Large intestine (tissue), 3 donors: Measurements from ENCODE around the gene AQP1. TPM values are rescaled to one million over a fixed set of nuclear protein-coding genes. Genes with fewer than 3 reads are reported as not detected.

Experiments used
- DNase-seq, 2 donors: peaks; one replicate each; pipeline versions ENCODE4 v3.0.0 to v3.0.0-alpha.2; 2013
- H3K27ac ChIP-seq: one replicate; pipeline ENCODE4 v1.5.1; 2013; ENCODE audit warnings: low read length
- H3K27me3 ChIP-seq: 2 replicates; pipeline ENCODE4 v1.6.1; 2013; ENCODE audit warnings: low read length; ENCODE audit not compliant: control insufficient read depth, insufficient read depth
- H3K36me3 ChIP-seq: 2 replicates; pipeline ENCODE4 v1.6.1; 2013; ENCODE audit warnings: low read length; ENCODE audit not compliant: control insufficient read depth, insufficient read depth
- H3K4me1 ChIP-seq: one replicate; pipeline ENCODE4 v1.6.1; 2013; ENCODE audit warnings: low read length; ENCODE audit not compliant: control insufficient read depth, insufficient read depth
- H3K4me3 ChIP-seq: one replicate; pipeline ENCODE4 v1.5.1; 2013; ENCODE audit warnings: low read length
- H3K9me3 ChIP-seq: one replicate; pipeline ENCODE4 v1.6.1; 2013; ENCODE audit warnings: mild to moderate bottlenecking, low read depth, low read length, moderate library complexity; ENCODE audit not compliant: control insufficient read depth
- WGBS: methylation state at CpG from one replicate; pipeline ENCODE4 v1.1.5; 2013; ENCODE audit warnings: low lambda C conversion rate; ENCODE audit not compliant: insufficient coverage; 5-methylcytosine and 5-hydroxymethylcytosine counted together
- polyA plus RNA-seq: library from polyadenylated mRNA; unstranded; fragments of 120-200 nt; gene quantifications from one replicate; pipeline ENCODE4 v1.2.1, GENCODE V29; 2013

AQP1 gene
- polyA plus RNA-seq, 1 donor = 81.6 TPM

DNA sequence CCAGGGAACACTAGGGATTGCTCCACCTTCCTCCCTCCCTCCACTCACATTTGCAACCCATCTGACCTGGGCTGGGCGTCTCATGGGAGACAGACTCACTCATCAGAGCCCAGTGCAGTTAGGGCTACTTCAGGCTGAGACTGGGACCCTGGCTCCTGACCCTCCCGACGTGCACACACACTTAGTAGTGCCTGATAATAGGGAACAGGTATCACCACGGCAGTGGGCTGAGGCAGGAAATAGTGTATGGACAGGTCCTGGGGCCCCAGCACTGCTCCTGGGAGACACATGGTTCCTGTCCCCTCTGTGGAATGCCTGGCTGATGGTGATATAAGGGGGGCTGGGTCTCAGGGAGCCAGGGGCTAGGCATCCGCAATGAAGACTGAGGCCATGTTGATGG, 14.3 kb downstream of the AQP1 start:
- 100% methylated on average over 1 of the region's 5 CpGs for WGBS
- H3K9me3 ChIP-seq = peaks cover 2% of the 10 kb centered on the region
- H3K4me1 ChIP-seq = peaks cover 2% of the 10 kb centered on the region
- no peak for DNase-seq
- no peak overlapping the region for H3K4me3 ChIP-seq
- no peak overlapping the region for H3K27ac ChIP-seq
- H3K27me3 ChIP-seq = no peaks in the 10 kb centered on the region
- H3K36me3 ChIP-seq = peaks cover 39% of the 10 kb centered on the region

DNA sequence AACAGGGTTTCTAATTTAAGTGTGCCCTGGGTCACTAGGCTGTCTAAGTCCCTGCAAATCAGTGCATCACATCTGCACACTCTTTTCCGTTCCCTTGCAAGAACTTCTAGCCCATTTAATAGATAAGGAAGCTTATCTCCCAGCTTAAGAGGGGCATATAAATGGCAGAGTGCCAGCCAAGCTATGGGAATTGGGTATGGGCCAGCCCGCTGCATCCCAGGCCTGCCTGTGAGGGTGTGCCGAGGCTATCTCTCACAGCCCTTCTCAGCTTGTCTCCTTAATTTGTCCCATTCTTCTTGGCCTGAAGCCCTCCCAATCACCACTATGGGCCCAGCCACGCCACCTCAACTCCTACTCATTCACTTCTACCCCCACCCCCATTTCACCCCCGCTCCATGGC, 14.7 kb downstream of the AQP1 start:
- DNase-seq = no peak
- Histone ChIP-seq H3K27me3 (no peaks in the 10 kb centered on the region), H3K9me3 (peaks cover 2% of the 10 kb centered on the region), H3K4me3 (no peak overlapping the region), H3K36me3 (peaks cover 39% of the 10 kb centered on the region), H3K27ac (no peak overlapping the region), H3K4me1 (no peaks in the 10 kb centered on the region)
- WGBS = 60% methylated on average over 1 of the region's 5 CpGs

DNA sequence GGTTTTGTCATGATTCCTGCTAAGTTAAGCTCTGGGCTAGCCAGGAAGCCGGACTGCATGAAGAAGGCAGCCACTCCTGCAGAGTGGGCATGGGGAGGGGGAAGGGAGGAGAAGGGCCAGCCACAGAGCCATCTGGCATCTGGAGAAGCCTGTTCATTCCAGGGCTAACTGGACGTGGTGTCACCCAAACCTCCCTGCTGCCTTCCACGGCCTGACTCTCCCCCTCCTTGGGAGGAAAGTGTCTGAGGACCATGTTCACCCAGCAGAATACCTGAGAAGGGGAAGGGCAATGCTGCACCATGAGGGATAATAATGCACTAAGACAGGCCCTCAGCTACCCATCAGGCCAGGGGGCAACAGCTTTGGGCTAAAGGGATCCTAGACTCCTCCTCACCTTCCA, 15.4 kb downstream of the AQP1 start:
- no peak for DNase-seq

DNA sequence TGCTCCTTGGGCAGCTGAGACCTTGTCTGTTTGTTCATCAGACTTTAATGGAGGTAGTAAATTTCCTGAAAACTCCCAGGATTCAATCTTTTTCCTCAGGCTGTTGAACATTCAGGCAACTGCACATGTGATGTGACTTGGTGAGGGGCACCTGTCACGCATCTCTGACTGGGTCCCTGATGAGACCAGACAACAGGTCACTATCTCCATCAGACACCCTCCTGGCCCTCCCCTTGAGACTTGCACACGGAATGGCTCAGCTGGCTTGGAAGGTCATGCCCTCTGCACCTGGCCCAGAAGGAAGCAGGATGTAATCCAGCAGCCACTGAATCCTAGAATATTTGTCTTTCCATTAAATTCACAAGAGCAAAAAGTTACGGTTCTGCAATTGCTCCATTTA, 15.9 kb downstream of the AQP1 start:
- no peak overlapping the region for H3K4me3 ChIP-seq
- no peaks in the 10 kb centered on the region for H3K27me3 ChIP-seq
- H3K36me3 ChIP-seq = peaks cover 33% of the 10 kb centered on the region
- WGBS = no CpG with 5 or more reads among the region's 3 CpGs
- peaks cover 2% of the 10 kb centered on the region for H3K9me3 ChIP-seq
- no peak for DNase-seq
- H3K4me1 ChIP-seq = no peaks in the 10 kb centered on the region
- H3K27ac ChIP-seq = no peak overlapping the region

More for the DNA sequence above, 15.4 kb downstream of the AQP1 start:
- no CpG with 5 or more reads among the region's 3 CpGs for WGBS
- Histone ChIP-seq H3K27me3 (no peaks in the 10 kb centered on the region), H3K27ac (no peak overlapping the region), H3K36me3 (peaks cover 37% of the 10 kb centered on the region), H3K9me3 (peaks cover 2% of the 10 kb centered on the region), H3K4me3 (no peak overlapping the region), H3K4me1 (no peaks in the 10 kb centered on the region)

DNA sequence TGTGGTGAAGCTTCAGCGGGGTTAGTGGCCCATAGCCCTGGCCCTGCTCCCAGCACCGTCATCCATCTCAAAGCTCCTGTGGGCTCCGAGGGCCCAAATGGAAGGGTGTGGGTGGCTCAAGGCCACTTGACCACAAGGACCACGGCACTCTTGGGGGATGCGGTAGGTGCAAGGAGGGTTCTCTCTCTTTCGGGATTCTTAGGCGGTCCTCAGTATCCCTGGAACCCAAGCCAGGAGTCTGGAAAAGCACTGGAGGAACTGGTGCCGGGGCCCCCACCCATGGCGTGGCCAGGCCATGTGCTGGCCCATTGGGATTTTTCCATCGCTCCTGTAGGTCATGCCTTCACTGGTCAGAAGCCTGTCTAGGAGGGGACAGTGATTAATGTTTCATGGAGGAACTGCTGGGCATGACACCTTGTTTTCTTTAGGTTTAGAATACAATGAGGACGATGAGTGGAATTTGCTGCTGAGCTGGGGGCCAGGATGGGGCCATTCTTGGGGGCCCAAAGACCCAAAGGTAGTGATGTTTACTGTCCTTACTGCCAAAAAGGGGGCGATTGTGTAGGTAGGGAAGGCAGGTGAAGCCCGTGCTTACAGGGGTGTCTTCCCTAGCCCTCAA, 16.7 kb downstream of the AQP1 start:
- no peak overlapping the region for H3K27ac ChIP-seq
- H3K27me3 ChIP-seq = no peaks in the 10 kb centered on the region
- WGBS = no CpG with 5 or more reads among the region's 13 CpGs
- peaks cover 2% of the 10 kb centered on the region for H3K9me3 ChIP-seq
- peaks cover 25% of the 10 kb centered on the region for H3K36me3 ChIP-seq
- DNase-seq = no peak
- no peak overlapping the region for H3K4me3 ChIP-seq
- H3K4me1 ChIP-seq = no peaks in the 10 kb centered on the region

DNA sequence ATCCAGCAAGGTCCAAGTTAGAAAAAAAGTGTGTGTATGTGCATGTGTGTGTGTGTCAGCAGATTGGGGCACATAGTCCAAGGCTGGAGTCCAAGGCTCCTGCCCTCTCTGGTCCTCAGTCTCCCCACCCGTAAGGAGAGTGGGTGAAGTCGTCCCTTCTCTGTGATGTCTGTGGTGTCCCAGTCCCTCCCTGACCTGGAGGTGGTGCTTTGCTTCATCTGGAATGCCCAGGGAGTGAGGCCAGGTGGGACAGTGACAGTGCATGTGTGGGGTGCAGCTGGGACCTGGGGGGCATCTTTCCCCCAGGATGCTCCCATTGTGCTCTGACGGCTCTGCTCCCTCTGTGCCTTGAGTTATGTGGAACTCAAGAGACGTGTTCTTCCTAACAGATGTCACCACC, 18.0 kb downstream of the AQP1 start:
- 100% methylated on average over 1 of the region's 4 CpGs for WGBS
- no peaks in the 10 kb centered on the region for H3K27me3 ChIP-seq
- DNase-seq = no peak
- no peak overlapping the region for H3K4me3 ChIP-seq
- peaks cover 2% of the 10 kb centered on the region for H3K9me3 ChIP-seq
- H3K36me3 ChIP-seq = peaks cover 15% of the 10 kb centered on the region
- no peak overlapping the region for H3K27ac ChIP-seq
- no peaks in the 10 kb centered on the region for H3K4me1 ChIP-seq

DNA sequence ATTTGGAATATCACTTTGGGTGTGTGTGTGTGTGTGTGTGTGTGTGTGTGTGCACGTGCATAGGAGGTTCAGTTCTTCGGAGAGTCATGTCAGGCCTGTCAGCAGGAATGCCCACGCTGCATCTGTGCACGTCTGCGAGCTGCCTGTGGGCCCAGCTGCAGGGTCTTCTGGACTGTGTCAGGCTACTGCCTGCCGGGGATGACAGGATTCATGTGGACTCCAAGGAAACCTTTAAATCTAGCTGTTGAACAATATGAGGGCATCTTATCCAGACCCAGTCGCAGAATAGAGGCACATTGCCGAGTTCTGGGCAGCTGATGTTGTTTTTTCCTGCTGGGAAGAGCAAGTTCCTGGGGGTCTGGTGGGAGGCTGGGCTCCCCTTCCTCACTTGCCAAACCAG, 19.0 kb downstream of the AQP1 start:
- DNase-seq = peak in 1 of 2 donors; percentile 31
- no peak overlapping the region for H3K27ac ChIP-seq
- no CpG with 5 or more reads among the region's 8 CpGs for WGBS

DNA sequence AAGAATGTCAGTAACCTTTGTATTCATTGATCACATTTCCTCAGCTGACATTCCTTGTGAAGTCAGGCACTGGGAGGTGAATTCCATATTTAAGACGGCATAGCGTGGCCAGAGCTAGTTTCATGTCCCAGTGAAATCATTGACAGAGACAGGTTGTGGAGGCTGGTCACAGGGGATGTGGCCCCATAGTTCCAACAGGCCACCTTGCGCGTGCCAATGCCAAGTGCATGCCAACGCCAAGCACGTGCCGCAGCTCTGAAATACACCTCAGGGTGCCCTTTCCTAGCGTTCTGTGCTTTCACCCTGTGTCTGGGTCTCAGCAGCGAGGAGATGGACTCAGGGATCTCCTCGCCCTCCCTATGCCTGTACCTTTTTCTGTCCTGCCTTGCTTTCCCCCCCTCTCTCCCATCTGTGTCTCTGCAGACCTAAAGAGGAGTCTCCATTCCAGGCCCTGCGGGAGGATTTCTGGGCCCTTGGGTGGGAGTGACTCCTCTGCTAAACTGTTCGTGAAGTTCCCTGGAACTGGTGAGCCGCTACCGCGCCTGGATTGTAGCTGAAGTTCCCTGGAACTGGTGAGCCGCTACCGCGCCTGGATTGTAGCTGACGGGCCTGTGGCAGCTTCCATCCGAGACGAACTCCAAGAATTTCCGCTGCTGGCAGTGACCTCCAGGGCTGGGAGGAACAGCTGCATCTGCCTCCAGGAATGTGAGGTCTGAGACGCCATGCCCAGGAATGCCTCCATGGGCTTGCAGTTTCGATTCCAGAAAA, 19.7 kb downstream of the AQP1 start:
- Histone ChIP-seq H3K4me3 (no peak overlapping the region), H3K9me3 (peaks cover 2% of the 10 kb centered on the region), H3K4me1 (no peaks in the 10 kb centered on the region), H3K27me3 (no peaks in the 10 kb centered on the region), H3K36me3 (peaks cover 3% of the 10 kb centered on the region), H3K27ac (no peak overlapping the region)
- WGBS = no CpG with 5 or more reads among the region's 24 CpGs
- no peak for DNase-seq

More for the DNA sequence above, 19.0 kb downstream of the AQP1 start:
- peaks cover 2% of the 10 kb centered on the region for H3K9me3 ChIP-seq
- no peaks in the 10 kb centered on the region for H3K27me3 ChIP-seq
- H3K4me3 ChIP-seq = no peak overlapping the region
- peaks cover 10% of the 10 kb centered on the region for H3K36me3 ChIP-seq
- H3K4me1 ChIP-seq = no peaks in the 10 kb centered on the region

DNA sequence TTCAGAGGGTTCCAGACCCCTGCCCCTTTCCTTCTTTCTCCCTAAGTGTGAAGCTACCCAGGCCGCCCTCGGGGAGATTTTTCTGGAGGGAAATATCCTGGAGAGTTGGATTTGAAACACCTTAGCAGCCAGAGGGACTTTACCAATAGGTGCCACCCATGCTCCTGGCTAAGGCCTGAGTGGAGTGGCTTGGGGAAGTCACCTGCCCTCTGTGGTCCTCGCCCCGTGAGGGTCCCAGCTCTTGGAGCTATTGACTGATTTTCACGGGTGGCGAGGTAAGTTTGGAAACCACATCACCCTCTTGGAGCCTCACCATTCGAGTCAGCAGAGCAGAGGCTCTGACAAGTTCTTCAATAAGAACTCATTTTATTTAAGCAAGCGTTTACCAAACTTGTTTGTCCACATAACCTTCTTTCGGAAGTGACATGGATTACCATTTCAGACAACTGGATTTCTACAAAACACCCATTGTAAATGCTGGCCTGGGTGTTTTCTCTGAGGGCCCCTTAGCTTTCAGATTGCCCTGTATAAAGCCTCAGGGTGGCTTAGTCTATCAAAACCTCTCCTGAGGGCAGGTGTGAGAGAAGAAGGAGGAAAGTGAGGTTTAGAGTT, 20.4 kb downstream of the AQP1 start:
- DNase-seq = no peak
- Histone ChIP-seq H3K4me1 (peaks cover 7% of the 10 kb centered on the region), H3K4me3 (no peak overlapping the region), H3K36me3 (no peaks in the 10 kb centered on the region), H3K9me3 (peaks cover under 1% of the 10 kb centered on the region), H3K27me3 (no peaks in the 10 kb centered on the region), H3K27ac (no peak overlapping the region)
- no CpG with 5 or more reads among the region's 9 CpGs for WGBS

DNA sequence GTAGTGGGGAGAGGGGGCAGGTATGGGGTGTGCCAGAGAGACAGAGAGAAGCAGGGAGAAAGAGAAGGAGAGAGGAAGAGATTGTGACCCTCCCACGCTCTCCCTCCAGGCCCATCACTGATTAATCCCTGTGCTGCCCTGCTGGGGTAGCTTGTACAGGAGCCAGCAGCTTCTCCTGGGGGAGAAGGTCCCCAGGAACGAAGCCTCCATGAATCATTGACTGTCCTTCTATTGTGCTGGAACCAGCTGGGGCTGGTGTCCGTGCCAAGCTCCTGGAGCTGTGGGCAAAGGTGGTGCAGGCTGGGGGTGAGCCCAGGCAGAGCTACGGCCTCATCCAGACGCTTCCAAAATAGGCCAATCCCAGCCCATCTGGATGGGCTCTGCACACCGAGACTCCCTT, 20.9 kb downstream of the AQP1 start:
- H3K9me3 ChIP-seq = no peaks in the 10 kb centered on the region
- WGBS = no CpG with 5 or more reads among the region's 6 CpGs
- H3K4me1 ChIP-seq = peaks cover 11% of the 10 kb centered on the region
- H3K27me3 ChIP-seq = no peaks in the 10 kb centered on the region
- no peaks in the 10 kb centered on the region for H3K36me3 ChIP-seq
- DNase-seq = no peak
- H3K4me3 ChIP-seq = no peak overlapping the region
- no peak overlapping the region for H3K27ac ChIP-seq
